AG04450 (cell line): ENCODE data around the gene MCM9. TPM values are rescaled to one million over a fixed set of nuclear protein-coding genes. Genes with fewer than 3 reads are reported as not detected.

Experiments used
- CTCF ChIA-PET: fragments of 300-600, 350-600 bp; formaldehyde crosslinking; extraction: SDS; loops from one replicate; lab custom pipeline; 2022; ENCODE audit warnings: antibody characterized with exemption, inconsistent platforms; lab: Charles Lee
- POLR2A ChIA-PET: fragments of 350-600 bp; formaldehyde crosslinking; extraction: SDS; loops from one replicate; lab custom pipeline; 2021; ENCODE audit warnings: antibody characterized with exemption, inconsistent platforms; lab: Yijun Ruan, JAX
- DNase-seq: peaks from one replicate; pipeline ENCODE4 v3.0.0-alpha.2; 2011; ENCODE audit warnings: low read depth, low spot score
- H3K27ac ChIP-seq: one replicate; pipeline ENCODE4 v1.5.1; 2012; ENCODE audit warnings: low read depth, low read length, control low read depth
- H3K27me3 ChIP-seq: one replicate; pipeline ENCODE4 v1.6.0; 2012; ENCODE audit warnings: low read length; ENCODE audit not compliant: control insufficient read depth, insufficient read depth
- H3K4me3 ChIP-seq: 2 replicates; pipeline ENCODE4 v1.5.1; 2011; ENCODE audit warnings: mild to moderate bottlenecking, low read depth, low read length, control low read depth
- H3K9me3 ChIP-seq: 2 replicates; pipeline ENCODE4 v1.5.1; 2012; ENCODE audit warnings: low read length; ENCODE audit not compliant: control insufficient read depth, insufficient read depth
- CTCF ChIP-seq: IDR thresholded peaks from 2 replicates; pipeline ENCODE4 v1.5.1; 2011; ENCODE audit warnings: low read depth, low read length, control low read depth, inconsistent platforms
- polyA plus RNA-seq: library from polyadenylated mRNA; depleted of rRNA; stranded (reverse); fragments of >200 nt; gene quantifications from 2 replicates; pipeline ENCODE4 v1.2.3, GENCODE V29; 2011

MCM9 gene
- polyA plus RNA-seq, 1 experiment: 2.2 TPM

- TF ChIP-seq CTCF: no peak
- H3K27me3 ChIP-seq: no peaks in the 10 kb centered on the region
- H3K4me3 ChIP-seq: no peak overlapping the region
- DNase-seq: no peak
- no peak overlapping the region for H3K27ac ChIP-seq
- ChIA-PET POLR2A (no interaction called here), CTCF (no interaction called here)
- H3K9me3 ChIP-seq: no peaks in the 10 kb centered on the region
Measured at GRCh38 chr6:118980063-118980462, 45.1 kb upstream of the MCM9 start.

GRCh38 chr6:118974790-118975189 is 39.8 kb upstream of the MCM9 start:
- DNase-seq: no peak
- Histone ChIP-seq H3K27ac (no peak overlapping the region), H3K4me3 (no peak overlapping the region), H3K9me3 (no peaks in the 10 kb centered on the region), H3K27me3 (no peaks in the 10 kb centered on the region)
- POLR2A ChIA-PET: no interaction called here
- TF ChIP-seq CTCF: no peak
- CTCF ChIA-PET: interaction anchor here (0.7 to 2.7 kb wide), 2 partner anchors 136 to 173 kb away, joined by 3 to 13 read pairs; no protein-coding TSS in a partner anchor

- DNase-seq: no peak
- ChIA-PET POLR2A (no interaction called here), CTCF (interaction anchor here (10.8 kb wide), 1 partner anchor 139 kb away, joined by 219 read pairs; no protein-coding TSS in a partner anchor)
- Histone ChIP-seq H3K9me3 (no peaks in the 10 kb centered on the region), H3K27ac (no peak overlapping the region), H3K27me3 (no peaks in the 10 kb centered on the region), H3K4me3 (no peak overlapping the region)
- TF ChIP-seq CTCF: no peak
Measured at GRCh38 chr6:118971682-118972081, 36.7 kb upstream of the MCM9 start.

- Histone ChIP-seq H3K9me3 (no peaks in the 10 kb centered on the region), H3K4me3 (no peak overlapping the region), H3K27ac (no peak overlapping the region), H3K27me3 (no peaks in the 10 kb centered on the region)
- TF ChIP-seq CTCF: no peak
- CTCF ChIA-PET: interaction anchor here (10.8 kb wide), 1 partner anchor 140 kb away, joined by 219 read pairs; no protein-coding TSS in a partner anchor
- POLR2A ChIA-PET: interaction anchor here (0.7 kb wide), 1 partner anchor 28 kb away, joined by 3 read pairs; no protein-coding TSS in a partner anchor
- DNase-seq: no peak
Measured at GRCh38 chr6:118970866-118971265, 35.9 kb upstream of the MCM9 start.

- ChIA-PET CTCF (interaction anchor here (0.8 to 10.8 kb wide), 5 partner anchors 14 to 150 kb away, joined by 3 to 219 read pairs (median 4); no protein-coding TSS in a partner anchor), POLR2A (no interaction called here)
- Histone ChIP-seq H3K27ac (no peak overlapping the region), H3K27me3 (no peaks in the 10 kb centered on the region), H3K9me3 (no peaks in the 10 kb centered on the region), H3K4me3 (no peak overlapping the region)
- DNase-seq: no peak
- peak; percentile 15 for TF ChIP-seq CTCF
Measured at GRCh38 chr6:118968416-118968815, 33.5 kb upstream of the MCM9 start.
